AG09319 (cell line): Measurements from ENCODE around the gene ZDBF2.
A peak's percentile ranks its signal among the peaks of the same experiment; 100 is the strongest.
"Not testable (repeated sequence)": the region's sequence is repeated elsewhere in the genome, so short reads cannot be mapped to it uniquely, and the experiment has no call there.

ENCODE experiments used
- DNase-seq: peaks from one replicate; pipeline ENCODE4 v3.0.0-alpha.2; 2010; ENCODE audit warnings: low read depth; ENCODE audit errors: extremely low read depth
- TF ChIP-seq, protein P1 (sequence below): IDR thresholded peaks from 2 replicates; pipeline ENCODE4 v1.5.1; 2011; ENCODE audit warnings: low read depth, mild to moderate bottlenecking, inconsistent platforms, low read length, moderate library complexity

The ZDBF2 gene

DNA sequence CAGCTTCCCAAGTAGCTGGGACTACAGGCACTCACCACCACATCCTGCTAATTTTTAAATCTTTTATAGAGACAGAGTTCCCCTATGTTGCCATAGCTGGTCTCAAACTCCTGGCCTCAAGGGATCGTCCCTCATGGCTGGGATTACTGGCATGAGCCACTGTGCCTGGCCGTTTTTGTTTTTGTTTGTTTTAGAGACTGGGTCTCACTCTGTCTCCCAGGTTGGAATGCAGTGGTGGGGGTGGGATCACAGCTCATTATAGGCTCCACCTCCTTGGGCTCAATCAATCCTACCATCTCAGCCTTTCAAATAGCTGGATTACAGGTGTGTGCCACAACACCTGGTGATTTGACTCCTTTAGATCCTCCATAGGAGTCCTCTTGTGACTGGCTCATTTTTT is 19.5 kb upstream of the ZDBF2 start:
- TF ChIP-seq, protein P1, sequence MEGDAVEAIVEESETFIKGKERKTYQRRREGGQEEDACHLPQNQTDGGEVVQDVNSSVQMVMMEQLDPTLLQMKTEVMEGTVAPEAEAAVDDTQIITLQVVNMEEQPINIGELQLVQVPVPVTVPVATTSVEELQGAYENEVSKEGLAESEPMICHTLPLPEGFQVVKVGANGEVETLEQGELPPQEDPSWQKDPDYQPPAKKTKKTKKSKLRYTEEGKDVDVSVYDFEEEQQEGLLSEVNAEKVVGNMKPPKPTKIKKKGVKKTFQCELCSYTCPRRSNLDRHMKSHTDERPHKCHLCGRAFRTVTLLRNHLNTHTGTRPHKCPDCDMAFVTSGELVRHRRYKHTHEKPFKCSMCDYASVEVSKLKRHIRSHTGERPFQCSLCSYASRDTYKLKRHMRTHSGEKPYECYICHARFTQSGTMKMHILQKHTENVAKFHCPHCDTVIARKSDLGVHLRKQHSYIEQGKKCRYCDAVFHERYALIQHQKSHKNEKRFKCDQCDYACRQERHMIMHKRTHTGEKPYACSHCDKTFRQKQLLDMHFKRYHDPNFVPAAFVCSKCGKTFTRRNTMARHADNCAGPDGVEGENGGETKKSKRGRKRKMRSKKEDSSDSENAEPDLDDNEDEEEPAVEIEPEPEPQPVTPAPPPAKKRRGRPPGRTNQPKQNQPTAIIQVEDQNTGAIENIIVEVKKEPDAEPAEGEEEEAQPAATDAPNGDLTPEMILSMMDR = no peak

DNA sequence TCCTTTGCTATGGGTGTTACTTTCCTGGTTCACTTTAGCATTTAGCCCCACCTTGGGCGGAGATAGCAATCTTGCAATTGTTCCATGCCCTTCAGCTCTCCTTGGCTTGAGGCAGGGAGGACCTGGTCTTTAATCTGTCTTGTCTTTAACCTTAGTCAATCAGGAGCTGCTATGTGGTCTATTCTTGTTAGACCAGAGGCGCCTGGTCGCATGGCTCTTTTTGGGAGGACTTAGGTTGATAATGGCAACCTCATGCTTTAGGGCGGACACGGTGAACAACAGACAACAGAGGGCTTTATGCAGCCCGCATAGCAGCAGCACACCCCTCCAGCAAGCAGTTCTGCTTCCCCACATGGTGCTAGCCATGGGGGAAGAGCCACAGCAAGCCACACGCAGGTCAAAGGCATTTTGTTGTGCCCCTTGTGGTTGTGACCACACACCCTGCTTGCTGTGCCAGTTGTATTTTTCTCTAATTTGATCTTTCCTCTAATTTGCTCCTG is 17.7 kb upstream of the ZDBF2 start:
- no peak for DNase-seq
- TF ChIP-seq, protein P1 = no peak

More for the DNA sequence above, 19.5 kb upstream of the ZDBF2 start:
- DNase-seq = no peak

DNA sequence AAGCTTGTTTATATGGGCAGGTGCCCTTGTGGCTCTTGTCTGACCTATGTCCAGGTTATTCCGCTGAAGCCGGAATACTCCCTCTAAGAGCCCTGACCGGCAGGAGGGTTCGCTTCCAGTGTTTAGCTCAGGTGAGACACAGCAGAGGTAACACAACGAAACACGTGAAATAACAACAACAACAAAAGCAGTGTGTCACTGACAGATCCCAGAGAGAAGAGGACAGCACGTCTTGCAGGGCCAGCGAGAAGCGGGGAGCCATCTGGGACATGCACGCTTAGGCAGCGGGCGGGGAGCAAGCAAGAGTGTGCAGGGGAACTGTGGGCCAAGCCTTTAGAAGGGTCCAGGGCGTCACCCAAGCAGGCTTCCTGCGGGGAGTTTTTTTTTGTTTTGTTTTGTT is 17.1 kb upstream of the ZDBF2 start:
- DNase-seq = no peak

DNA sequence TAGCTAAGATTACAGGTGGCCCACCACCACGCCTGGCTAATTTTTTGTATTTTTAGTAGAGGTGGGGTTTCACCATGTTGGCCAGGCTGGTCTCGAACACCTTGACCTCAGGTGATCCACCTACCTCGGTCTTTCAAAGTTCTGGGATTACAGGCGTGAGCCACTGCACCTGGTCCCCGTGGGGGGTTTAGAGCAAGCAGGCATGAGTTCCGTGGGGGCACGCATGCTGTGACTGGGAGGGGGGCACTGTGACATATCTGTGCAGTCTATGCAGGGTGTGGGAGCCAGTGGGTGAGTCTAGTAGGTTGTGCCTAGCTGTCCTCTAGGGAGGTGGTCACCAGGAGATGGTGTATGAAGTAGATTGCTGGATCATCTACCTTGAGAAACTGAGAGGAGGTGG is 16.6 kb upstream of the ZDBF2 start:
- TF ChIP-seq, protein P1 = no peak
- DNase-seq = no peak

More for the DNA sequence above, 17.1 kb upstream of the ZDBF2 start:
- TF ChIP-seq, protein P1 = no peak

DNA sequence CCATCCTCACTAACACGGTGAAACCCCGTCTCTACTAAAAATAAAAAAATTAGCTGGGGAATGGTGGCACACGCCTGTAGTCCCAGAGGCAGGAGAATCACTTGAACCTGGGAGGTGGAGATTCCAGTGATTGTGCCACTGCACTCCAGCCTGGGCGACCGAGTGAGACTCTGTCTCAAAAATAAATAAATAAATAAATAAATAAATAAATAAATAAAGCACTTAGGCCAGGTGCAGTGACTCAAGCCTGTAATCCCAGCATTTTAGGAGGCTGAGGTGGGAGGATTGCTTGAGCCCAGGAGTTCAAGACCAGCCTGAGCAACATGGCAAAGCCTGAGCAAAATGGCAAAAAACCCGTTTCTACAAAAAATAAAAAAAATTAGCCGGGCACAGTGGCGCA is 15.8 kb upstream of the ZDBF2 start:
- not testable (repeated sequence) for DNase-seq

DNA sequence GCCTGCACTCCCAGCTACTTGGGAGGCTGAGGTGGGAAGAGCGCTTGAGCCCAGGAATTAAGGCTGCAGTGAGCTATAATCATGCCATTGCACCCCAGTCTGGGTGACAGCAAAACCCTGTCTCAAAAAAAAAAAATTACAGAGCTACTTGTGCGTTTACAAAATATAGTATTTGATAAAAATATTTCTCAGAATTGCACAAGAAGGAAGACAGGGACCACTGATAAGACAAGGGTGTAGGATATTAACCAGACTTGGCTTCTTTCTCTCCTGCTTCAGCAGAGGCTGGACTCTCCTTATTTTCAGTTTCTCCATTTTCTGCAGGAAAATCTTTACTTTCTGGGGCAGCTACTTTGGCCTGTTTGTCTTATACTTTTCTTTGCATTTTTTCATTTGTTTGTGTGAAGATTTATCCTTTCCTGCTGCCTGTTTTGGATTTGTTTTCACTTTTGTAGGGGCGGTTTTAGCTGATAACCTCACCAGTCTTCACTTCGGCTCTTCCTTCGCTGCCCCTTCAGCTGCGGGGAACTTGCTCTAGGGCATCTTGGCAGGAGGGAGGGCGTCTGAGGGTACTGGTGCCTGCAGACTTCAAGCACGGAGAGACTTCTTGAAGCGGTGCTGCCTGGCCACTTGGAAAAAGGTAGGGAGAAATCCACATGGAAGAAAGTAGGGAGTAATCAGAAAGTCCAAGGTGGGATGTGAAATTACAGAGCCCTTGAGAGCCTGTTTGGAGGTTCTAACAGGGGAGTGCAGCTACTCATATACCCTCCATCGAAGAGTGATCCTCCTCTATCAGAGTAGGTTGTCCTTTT is 14.9 kb upstream of the ZDBF2 start:
- no peak for DNase-seq
- TF ChIP-seq, protein P1 = no peak

DNA sequence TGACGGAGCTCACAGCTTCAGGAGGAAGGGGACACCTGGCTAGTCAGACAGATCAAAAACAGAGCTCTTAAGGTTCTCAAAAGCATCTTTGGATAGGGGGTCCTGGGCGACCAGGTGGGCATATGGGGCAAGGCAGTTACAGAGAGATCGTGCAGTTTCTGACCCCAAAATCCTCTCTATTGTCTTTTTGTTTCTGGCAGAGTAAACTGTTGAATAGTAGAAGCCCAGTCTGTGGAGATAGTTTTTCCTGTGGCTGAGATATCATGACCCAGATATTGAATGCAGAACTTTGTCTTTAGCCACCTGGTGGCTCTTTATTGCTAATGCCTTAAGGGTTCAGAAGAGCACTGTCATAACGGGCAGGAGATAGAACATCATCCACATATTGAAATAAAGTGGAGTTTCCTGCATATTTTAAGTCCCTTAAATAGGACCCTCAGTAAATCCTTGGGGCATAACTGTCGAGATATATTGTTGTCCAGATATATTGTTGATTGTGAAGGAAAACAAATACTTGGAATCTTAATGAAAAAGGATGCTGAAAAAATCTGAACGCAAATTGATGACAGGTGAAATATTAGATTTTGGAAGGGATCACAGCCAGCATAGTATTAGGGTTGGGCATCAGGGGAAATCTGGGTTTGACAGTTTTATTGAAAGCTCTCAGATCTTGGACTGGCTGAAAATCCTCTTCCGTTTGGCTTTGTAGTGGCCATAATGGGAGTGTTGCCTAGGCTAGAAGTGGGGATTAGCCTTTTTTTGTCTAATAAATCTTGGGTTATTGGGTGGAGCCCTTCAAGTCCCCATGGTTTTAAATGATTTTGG is 14.1 kb upstream of the ZDBF2 start:
- no peak for DNase-seq
- TF ChIP-seq, protein P1 = peak; percentile 64
